Measurements from ENCODE around the gene SPACA4. TPM values are rescaled to one million over a fixed set of nuclear protein-coding genes. Genes with fewer than 3 reads are reported as not detected.

The SPACA4 gene
- total RNA-seq, 1 donor = not detected

GRCh38 chr19:48582168-48582567 is 24.4 kb upstream of the SPACA4 start:
- H3K4me3 ChIP-seq (ENCODE audit: low read depth, low read length) = no peak overlapping the region
- DNase-seq (ENCODE audit: low read depth) = no peak
- no peak for TF ChIP-seq CTCF (IDR thresholded peaks at IDR 0.05; ENCODE audit: insufficient read depth, low read length)

GRCh38 chr19:48587387-48587786 is 19.2 kb upstream of the SPACA4 start:
- H3K4me3 ChIP-seq (ENCODE audit: low read depth, low read length) = no peak overlapping the region
- no peak for TF ChIP-seq CTCF (IDR thresholded peaks at IDR 0.05; ENCODE audit: insufficient read depth, low read length)
- DNase-seq (ENCODE audit: low read depth) = no peak

- peak overlapping the region; percentile 58 for H3K4me3 ChIP-seq (ENCODE audit: low read depth, low read length)
- peak; percentile 89 for TF ChIP-seq CTCF (IDR thresholded peaks at IDR 0.05; ENCODE audit: insufficient read depth, low read length)
- peak; percentile 79 for DNase-seq (ENCODE audit: low read depth)
Measured at GRCh38 chr19:48588670-48589401, 17.7 kb upstream of the SPACA4 start.

GRCh38 chr19:48591021-48591420 is 15.5 kb upstream of the SPACA4 start:
- DNase-seq (ENCODE audit: low read depth) = no peak
- TF ChIP-seq CTCF (IDR thresholded peaks at IDR 0.05; ENCODE audit: insufficient read depth, low read length) = no peak

GRCh38 chr19:48595171-48595570 is 11.4 kb upstream of the SPACA4 start:
- TF ChIP-seq CTCF (IDR thresholded peaks at IDR 0.05; ENCODE audit: insufficient read depth, low read length) = no peak
- no peak for DNase-seq (ENCODE audit: low read depth)
- H3K4me3 ChIP-seq (ENCODE audit: low read depth, low read length) = no peak overlapping the region

More at GRCh38 chr19:48591021-48591420, 15.5 kb upstream of the SPACA4 start:
- H3K4me3 ChIP-seq (ENCODE audit: low read depth, low read length) = no peak overlapping the region

GRCh38 chr19:48595833-48596232 is 10.7 kb upstream of the SPACA4 start:
- no peak for TF ChIP-seq CTCF (IDR thresholded peaks at IDR 0.05; ENCODE audit: insufficient read depth, low read length)
- H3K4me3 ChIP-seq (ENCODE audit: low read depth, low read length) = no peak overlapping the region

GRCh38 chr19:48596237-48596636 is 10.3 kb upstream of the SPACA4 start:
- DNase-seq (ENCODE audit: low read depth) = no peak
- TF ChIP-seq CTCF (IDR thresholded peaks at IDR 0.05; ENCODE audit: insufficient read depth, low read length) = no peak
- H3K4me3 ChIP-seq (ENCODE audit: low read depth, low read length) = no peak overlapping the region

More at GRCh38 chr19:48595833-48596232, 10.7 kb upstream of the SPACA4 start:
- DNase-seq (ENCODE audit: low read depth) = no peak

All from fibroblast of the aortic adventitia (primary cell).